Right lobe of liver (tissue), 4 donors: ENCODE measurements around the gene PLPPR5.

ENCODE experiments used
- POLR2A ChIP-seq: fragments of 450-650 bp; IDR thresholded peaks from one replicate; pipeline ENCODE4 v1.6.1; 2017; ENCODE audit warnings: antibody characterized with exemption, mild to moderate bottlenecking
- TF ChIP-seq, protein P1 (sequence below), 4 donors: fragments of 200-600 bp in 3 of 4; fragments of 450-650 bp in 1 of 4; IDR thresholded peaks; one replicate each; pipeline versions ENCODE4 v1.5.1 to v1.8.0; 2016 to 2022; ENCODE audit warnings: antibody characterized with exemption in 4 of 4, mild to moderate bottlenecking in 2 of 4
- donor health status: DM: no; HTN: no; CAD: no.
- donor health status: DM: no; HTN: no; CAD: no.
- donor health status: DM: no; HTN: yes; CAD: no.

DNA sequence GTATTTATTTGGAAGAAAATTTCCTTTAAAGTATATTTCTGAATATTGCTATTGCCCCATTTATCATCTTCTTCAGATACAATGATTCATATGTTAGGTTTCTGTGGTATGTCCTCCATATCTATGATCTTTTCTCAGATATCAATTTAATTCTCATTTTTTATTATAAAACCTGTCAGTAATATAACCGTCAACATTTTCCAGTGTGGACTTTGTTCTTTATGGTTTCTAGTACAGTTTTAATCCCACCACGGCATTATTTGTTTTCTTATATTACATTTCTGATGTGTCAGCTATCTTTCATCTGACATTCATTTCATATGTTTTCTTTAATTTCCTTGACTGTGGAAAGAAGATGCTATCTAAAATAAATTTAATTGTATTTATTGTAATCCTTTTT, 97.9 kb downstream of the PLPPR5 start:
- TF ChIP-seq, protein P1, sequence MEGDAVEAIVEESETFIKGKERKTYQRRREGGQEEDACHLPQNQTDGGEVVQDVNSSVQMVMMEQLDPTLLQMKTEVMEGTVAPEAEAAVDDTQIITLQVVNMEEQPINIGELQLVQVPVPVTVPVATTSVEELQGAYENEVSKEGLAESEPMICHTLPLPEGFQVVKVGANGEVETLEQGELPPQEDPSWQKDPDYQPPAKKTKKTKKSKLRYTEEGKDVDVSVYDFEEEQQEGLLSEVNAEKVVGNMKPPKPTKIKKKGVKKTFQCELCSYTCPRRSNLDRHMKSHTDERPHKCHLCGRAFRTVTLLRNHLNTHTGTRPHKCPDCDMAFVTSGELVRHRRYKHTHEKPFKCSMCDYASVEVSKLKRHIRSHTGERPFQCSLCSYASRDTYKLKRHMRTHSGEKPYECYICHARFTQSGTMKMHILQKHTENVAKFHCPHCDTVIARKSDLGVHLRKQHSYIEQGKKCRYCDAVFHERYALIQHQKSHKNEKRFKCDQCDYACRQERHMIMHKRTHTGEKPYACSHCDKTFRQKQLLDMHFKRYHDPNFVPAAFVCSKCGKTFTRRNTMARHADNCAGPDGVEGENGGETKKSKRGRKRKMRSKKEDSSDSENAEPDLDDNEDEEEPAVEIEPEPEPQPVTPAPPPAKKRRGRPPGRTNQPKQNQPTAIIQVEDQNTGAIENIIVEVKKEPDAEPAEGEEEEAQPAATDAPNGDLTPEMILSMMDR (IDR thresholded peaks at IDR 0.05): no peak
- no peak for TF ChIP-seq POLR2A
